A549 treated with ZK216348 at 1 μM for 4 hours (cell line): ENCODE measurements around the gene EDN3. TPM values are rescaled to one million over a fixed set of nuclear protein-coding genes. Genes with fewer than 3 reads are reported as not detected.

Experiments used
- total RNA-seq: library from RNA; stranded (reverse); fragments of 200-300 nt; extraction: Qiagen RNA extraction; gene quantifications from 5 replicates; pipeline ENCODE4 v1.2.3, GENCODE V29; 2022; ENCODE audit warnings: low read depth

Gene EDN3, protein sequence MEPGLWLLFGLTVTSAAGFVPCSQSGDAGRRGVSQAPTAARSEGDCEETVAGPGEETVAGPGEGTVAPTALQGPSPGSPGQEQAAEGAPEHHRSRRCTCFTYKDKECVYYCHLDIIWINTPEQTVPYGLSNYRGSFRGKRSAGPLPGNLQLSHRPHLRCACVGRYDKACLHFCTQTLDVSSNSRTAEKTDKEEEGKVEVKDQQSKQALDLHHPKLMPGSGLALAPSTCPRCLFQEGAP
- total RNA-seq = 1.3 to 1.8 TPM (median 1.7 TPM) in 5 replicates

DNA sequence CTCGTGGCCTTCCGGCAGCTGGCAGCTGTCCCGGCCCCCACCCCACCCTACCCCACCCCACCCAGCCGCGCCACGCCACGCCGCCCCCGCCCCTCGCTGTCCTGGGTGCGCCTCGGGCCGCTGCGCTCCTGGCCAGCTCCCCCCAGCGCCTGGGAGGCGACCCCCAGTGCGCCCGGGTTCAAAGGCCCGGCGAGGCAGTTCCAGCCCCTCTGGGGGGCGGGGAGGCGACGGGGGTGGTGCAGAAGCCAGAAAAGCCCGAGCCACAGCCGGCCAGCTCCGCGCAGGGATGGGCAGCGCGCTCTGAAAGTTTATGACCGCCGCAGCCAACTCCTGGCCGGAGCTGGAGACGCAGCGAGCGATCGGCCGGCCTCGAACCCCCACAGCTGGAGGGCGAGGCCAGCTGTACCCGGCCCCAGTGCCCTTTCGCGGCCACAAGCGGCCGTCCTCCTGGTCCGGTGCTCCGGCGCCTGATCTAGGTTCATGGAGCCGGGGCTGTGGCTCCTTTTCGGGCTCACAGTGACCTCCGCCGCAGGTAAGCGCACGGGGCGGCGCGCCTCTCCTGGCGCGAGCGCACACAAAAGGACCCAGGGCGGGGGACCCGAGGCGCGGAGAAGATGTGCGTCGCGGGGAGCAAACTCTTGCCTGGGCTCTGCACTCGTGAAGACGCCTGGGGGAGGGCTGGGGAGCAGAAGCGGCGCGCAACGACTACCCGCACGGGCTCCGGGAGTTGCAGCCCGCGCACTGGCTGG lies at the start of gene EDN3:
Gene EDN3, plus strand, starts transcription at position 279 of the 749 bp plus-strand sequence. Its CDS starts 202 bp downstream, at position 481.

Other genes starting within 250 kb of the EDN3 start
- not detected in 5 replicates for gene ZNF831, start 136.8 kb upstream of the EDN3 start, total RNA-seq